OCI-LY7 (cell line): ENCODE data around the gene DMXL1.

Experiments used
- CTCF ChIP-seq: fragments of 200-600 bp; sonication (generic); conservative IDR thresholded peaks from 2 replicates; pipeline ENCODE4 v1.5.1; 2014; ENCODE audit warnings: mild to moderate bottlenecking, antibody characterized with exemption, low read length, moderate library complexity, mixed read lengths
- EZH2phosphoT487 ChIP-seq: fragments of 200-600 bp; sonication (generic); IDR thresholded peaks from 2 replicates; pipeline ENCODE4 v1.6.1; 2018; ENCODE audit warnings: low read depth, borderline replicate concordance, mild to moderate bottlenecking, mixed run types, antibody characterized with exemption, low read length, moderate library complexity, mixed read lengths

- TF ChIP-seq CTCF (no peak), EZH2phosphoT487 (no peak)
These were observed 65.9 kb downstream of the DMXL1 start for GRCh38 chr5:119136666-119137318.
